ENCODE data around the gene WNT1. TPM values are rescaled to one million over a fixed set of nuclear protein-coding genes. Genes with fewer than 3 reads are reported as not detected.

The WNT1 gene
- total RNA-seq, 4 donors from 2014 or later = not detected

GRCh38 chr12:48934312-48934706 is 43.8 kb upstream of the WNT1 start:
- TF ChIP-seq CTCF (IDR thresholded peaks at IDR 0.05) = peak in 2 of 6 experiments; percentile 29 to 32
- TF ChIP-seq POLR2A (IDR thresholded peaks at IDR 0.05) = no peak
- Histone ChIP-seq H3K27me3 (no peaks in the 10 kb centered on the region), H3K27ac (no peak overlapping the region), H3K4me3 (replicated peaks in 1 of 3) (no peak overlapping the region), H3K9me3 (no peaks in the 10 kb centered on the region), H3K36me3 (peaks cover 38 to 47% of the 10 kb centered on the region in 2 donors), H3K4me1 (no peaks in the 10 kb centered on the region)
- 85 to 91% methylated on average over 1 of the region's 1 CpG for WGBS, 2 donors
- DNase-seq = no peak
- intact Hi-C loops (cut with DNase I) = no loop called here

- no peak overlapping the region for H3K27ac ChIP-seq
- H3K9me3 ChIP-seq = no peaks in the 10 kb centered on the region
- peaks cover 54 to 59% of the 10 kb centered on the region in 2 donors for H3K36me3 ChIP-seq
- TF ChIP-seq POLR2A (IDR thresholded peaks at IDR 0.05) (no peak), CTCF (IDR thresholded peaks at IDR 0.05) (peak; percentile 52 to 91 (median 66))
- H3K4me3 ChIP-seq (replicated peaks in 1 of 3) = no peak overlapping the region
- H3K27me3 ChIP-seq = no peaks in the 10 kb centered on the region
- intact Hi-C loops (cut with DNase I) = loop anchor here (5.0 kb wide), 1 partner anchor 41 kb away; the partner anchor contains the start of gene WNT1
- DNase-seq = peak; percentile 67 to 72
- no peaks in the 10 kb centered on the region for H3K4me1 ChIP-seq
Observed at GRCh38 chr12:48936379-48936979, 41.6 kb upstream of the WNT1 start.

GRCh38 chr12:48937170-48937569 is 41.0 kb upstream of the WNT1 start:
- no peak overlapping the region for H3K27ac ChIP-seq
- TF ChIP-seq CTCF (IDR thresholded peaks at IDR 0.05) = no peak
- TF ChIP-seq POLR2A (IDR thresholded peaks at IDR 0.05) = no peak
- no peaks in the 10 kb centered on the region for H3K27me3 ChIP-seq
- peaks cover 0 to 3% of the 10 kb centered on the region in 2 donors for H3K4me1 ChIP-seq
- no peak overlapping the region for H3K4me3 ChIP-seq (replicated peaks in 1 of 3)
- no peak for DNase-seq
- no peaks in the 10 kb centered on the region for H3K9me3 ChIP-seq
- 87 to 89% methylated on average over 6 of the region's 6 CpGs for WGBS, 2 donors
- intact Hi-C loops (cut with DNase I) = loop anchor here (5.0 kb wide), 1 partner anchor 40 kb away; the partner anchor contains the start of gene WNT1
- H3K36me3 ChIP-seq = peaks cover 54 to 59% of the 10 kb centered on the region in 2 donors

GRCh38 chr12:48938805-48939204 is 39.3 kb upstream of the WNT1 start:
- Histone ChIP-seq H3K36me3 (peaks cover 41 to 44% of the 10 kb centered on the region in 2 donors), H3K9me3 (no peaks in the 10 kb centered on the region), H3K27ac (no peak overlapping the region), H3K4me1 (peaks cover 8 to 19% of the 10 kb centered on the region in 2 donors), H3K27me3 (no peaks in the 10 kb centered on the region), H3K4me3 (replicated peaks in 1 of 3) (no peak overlapping the region)
- intact Hi-C loops (cut with DNase I) = loop anchor here (5.0 kb wide), 1 partner anchor 38 kb away; the partner anchor contains the start of gene WNT1
- WGBS, 2 donors = 85 to 92% methylated on average over 7 of the region's 7 CpGs
- DNase-seq = no peak
- TF ChIP-seq POLR2A (IDR thresholded peaks at IDR 0.05) (no peak), CTCF (IDR thresholded peaks at IDR 0.05) (no peak)

- H3K27ac ChIP-seq = no peak overlapping the region
- WGBS, 2 donors = 78 to 87% methylated on average over 3 of the region's 3 CpGs
- TF ChIP-seq CTCF (IDR thresholded peaks at IDR 0.05) = no peak
- no peak for TF ChIP-seq POLR2A (IDR thresholded peaks at IDR 0.05)
- DNase-seq = no peak
- peaks cover 41 to 44% of the 10 kb centered on the region in 2 donors for H3K36me3 ChIP-seq
- no peaks in the 10 kb centered on the region for H3K27me3 ChIP-seq
- H3K4me3 ChIP-seq (replicated peaks in 1 of 3) = no peak overlapping the region
- H3K9me3 ChIP-seq = no peaks in the 10 kb centered on the region
- intact Hi-C loops (cut with DNase I) = no loop called here
- peaks cover 18 to 31% of the 10 kb centered on the region in 2 donors for H3K4me1 ChIP-seq
Observed at GRCh38 chr12:48940181-48940580, 37.9 kb upstream of the WNT1 start.
